ENCODE measurements around the gene LRRC14B.

DNA sequence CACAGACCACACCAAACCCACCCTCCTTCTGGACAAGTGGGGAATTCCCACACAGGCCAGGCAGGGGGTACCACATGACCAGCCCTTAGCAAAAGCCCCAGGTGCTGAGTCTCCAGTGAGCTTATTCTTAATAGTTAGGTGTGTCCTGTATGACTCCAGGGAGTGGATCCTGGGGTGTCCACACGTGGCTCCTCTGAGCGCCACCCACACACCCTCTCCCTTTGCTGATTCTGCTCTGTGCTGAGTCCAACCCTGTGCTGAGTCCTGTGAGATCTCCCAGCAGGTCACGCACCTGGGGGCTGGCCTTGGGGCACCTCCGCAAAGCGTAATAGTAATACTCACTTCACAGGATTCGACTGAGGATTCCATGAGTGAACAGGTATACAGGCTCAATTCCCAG lies 12.7 kb downstream of the LRRC14B start:
- no peak for TF ChIP-seq POLR2A (IDR thresholded peaks at IDR 0.05)
- TF ChIP-seq, protein P1, sequence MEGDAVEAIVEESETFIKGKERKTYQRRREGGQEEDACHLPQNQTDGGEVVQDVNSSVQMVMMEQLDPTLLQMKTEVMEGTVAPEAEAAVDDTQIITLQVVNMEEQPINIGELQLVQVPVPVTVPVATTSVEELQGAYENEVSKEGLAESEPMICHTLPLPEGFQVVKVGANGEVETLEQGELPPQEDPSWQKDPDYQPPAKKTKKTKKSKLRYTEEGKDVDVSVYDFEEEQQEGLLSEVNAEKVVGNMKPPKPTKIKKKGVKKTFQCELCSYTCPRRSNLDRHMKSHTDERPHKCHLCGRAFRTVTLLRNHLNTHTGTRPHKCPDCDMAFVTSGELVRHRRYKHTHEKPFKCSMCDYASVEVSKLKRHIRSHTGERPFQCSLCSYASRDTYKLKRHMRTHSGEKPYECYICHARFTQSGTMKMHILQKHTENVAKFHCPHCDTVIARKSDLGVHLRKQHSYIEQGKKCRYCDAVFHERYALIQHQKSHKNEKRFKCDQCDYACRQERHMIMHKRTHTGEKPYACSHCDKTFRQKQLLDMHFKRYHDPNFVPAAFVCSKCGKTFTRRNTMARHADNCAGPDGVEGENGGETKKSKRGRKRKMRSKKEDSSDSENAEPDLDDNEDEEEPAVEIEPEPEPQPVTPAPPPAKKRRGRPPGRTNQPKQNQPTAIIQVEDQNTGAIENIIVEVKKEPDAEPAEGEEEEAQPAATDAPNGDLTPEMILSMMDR (IDR thresholded peaks at IDR 0.05): no peak
